Sigmoid colon (tissue), 4 donors: ENCODE measurements around the gene NPBWR2.

Source experiments
- EP300 ChIP-seq, 4 donors: sonication (generic); formaldehyde crosslinking; IDR thresholded peaks; one replicate each; pipeline ENCODE4 v1.6.1; 2017; ENCODE audit warnings: antibody characterized with exemption in 4 of 4
- POLR2A ChIP-seq, 2 donors: fragments of 450-650 bp; IDR thresholded peaks; one replicate each; pipeline ENCODE4 v1.6.1; 2016; ENCODE audit warnings: antibody characterized with exemption in 2 of 2, mild to moderate bottlenecking in 2 of 2, moderate library complexity in 2 of 2
- POLR2AphosphoS5 ChIP-seq, 4 donors: sonication (generic); formaldehyde crosslinking; IDR thresholded peaks; one replicate each; pipeline ENCODE4 v1.6.1; 2017; ENCODE audit warnings: antibody characterized with exemption in 4 of 4
- TF ChIP-seq, protein P1 (sequence below), 4 experiments: fragments of 450-650 bp in 3 of 4; fragments of 200-600 bp in 1 of 4; IDR thresholded peaks; one replicate each; pipeline ENCODE4 v1.5.1; 2016 to 2019; ENCODE audit warnings: antibody characterized with exemption in 4 of 4, mild to moderate bottlenecking in 3 of 4, moderate library complexity in 2 of 4

DNA sequence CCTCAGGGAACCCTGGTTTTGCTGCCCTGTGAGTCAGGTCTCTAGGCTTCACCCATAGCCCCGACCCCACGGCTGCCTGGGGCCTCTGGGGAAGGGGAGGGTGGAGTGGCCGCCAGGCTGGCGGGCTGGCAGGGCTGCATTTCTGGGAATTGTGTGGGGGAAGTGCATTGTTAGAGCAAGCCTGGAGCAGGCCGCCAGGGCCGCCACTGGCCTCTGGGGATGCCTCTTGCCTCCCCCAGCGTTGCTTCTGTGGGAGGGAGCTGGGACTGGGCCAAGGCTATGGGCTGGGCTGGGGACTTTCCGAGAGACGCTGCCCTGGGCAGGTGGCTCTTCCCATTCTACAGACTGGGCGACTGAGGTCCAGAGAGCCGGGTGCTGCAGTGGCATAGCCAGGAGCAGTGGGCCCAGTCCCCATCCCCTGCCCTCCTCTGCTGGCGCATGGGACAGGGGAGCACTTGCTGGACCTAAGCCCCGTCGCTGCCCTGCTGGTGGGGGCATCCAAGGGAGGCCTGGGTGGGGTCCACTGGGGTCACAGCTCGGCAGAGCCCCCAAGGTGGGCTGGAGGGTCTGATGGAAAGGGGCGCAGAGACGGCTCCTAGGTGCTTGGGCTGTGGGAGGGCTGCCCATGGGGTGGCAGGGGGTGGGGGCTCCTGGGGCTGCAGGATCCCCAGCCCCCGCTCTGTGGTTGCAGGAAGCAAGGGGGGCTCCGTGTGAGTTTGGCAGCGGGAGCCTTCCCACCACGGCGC, 51.3 kb downstream of the NPBWR2 start:
- TF ChIP-seq EP300 (IDR thresholded peaks at IDR 0.05) (no peak), POLR2A (IDR thresholded peaks at IDR 0.05) (no peak), POLR2AphosphoS5 (IDR thresholded peaks at IDR 0.05) (no peak)
- TF ChIP-seq, protein P1, sequence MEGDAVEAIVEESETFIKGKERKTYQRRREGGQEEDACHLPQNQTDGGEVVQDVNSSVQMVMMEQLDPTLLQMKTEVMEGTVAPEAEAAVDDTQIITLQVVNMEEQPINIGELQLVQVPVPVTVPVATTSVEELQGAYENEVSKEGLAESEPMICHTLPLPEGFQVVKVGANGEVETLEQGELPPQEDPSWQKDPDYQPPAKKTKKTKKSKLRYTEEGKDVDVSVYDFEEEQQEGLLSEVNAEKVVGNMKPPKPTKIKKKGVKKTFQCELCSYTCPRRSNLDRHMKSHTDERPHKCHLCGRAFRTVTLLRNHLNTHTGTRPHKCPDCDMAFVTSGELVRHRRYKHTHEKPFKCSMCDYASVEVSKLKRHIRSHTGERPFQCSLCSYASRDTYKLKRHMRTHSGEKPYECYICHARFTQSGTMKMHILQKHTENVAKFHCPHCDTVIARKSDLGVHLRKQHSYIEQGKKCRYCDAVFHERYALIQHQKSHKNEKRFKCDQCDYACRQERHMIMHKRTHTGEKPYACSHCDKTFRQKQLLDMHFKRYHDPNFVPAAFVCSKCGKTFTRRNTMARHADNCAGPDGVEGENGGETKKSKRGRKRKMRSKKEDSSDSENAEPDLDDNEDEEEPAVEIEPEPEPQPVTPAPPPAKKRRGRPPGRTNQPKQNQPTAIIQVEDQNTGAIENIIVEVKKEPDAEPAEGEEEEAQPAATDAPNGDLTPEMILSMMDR (IDR thresholded peaks at IDR 0.05): no peak
